ENCODE data around the gene LIMS3. TPM values are rescaled to one million over a fixed set of nuclear protein-coding genes. Genes with fewer than 3 reads are reported as not detected.
"Not testable (repeated sequence)": the region's sequence is repeated elsewhere in the genome, so short reads cannot be mapped to it uniquely, and the experiment has no call there.

Gene LIMS3
- total RNA-seq, 4 donors from 2014 or later: 0.48 to 4.2 (median 3.7) TPM; not detected in 1

DNA sequence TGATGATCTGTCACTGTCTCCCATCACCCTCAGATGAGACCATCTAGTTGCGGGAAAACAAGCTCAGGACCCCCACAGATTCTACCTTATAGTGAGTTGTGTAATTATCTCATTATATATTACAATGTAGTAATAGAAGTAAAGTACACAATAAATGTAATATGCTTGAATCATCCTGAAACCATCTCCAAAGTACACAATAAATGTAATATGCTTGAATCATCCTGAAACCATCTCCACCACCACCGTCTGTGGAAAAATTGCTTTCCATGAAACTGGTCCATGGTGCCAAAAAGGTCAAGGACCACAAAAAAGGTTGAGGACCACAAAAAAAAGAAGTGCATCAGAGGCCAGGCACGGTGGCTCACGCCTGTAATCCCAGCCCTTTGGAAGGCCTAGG, 29.3 kb downstream of the LIMS3 start:
- H3K27me3 ChIP-seq; DNase-seq; H3K4me3 ChIP-seq; in situ Hi-C loops (cut with MboI; ENCODE audit: low pct_ligation_motif_present in 1 of 4, low pct_unique_long_range_greater_than_20kb in 1 of 4, low sequenced_read_pairs in 3 of 4); H3K27ac ChIP-seq; intact Hi-C loops (cut with DNase I; ENCODE audit: low total_unique reads); H3K9me3 ChIP-seq; H3K36me3 ChIP-seq; H3K4me1 ChIP-seq: not testable (repeated sequence)
- WGBS, 2 donors (ENCODE audit: low coverage in 1 of 2): no CpG with 5 or more reads among the region's 4 CpGs

DNA sequence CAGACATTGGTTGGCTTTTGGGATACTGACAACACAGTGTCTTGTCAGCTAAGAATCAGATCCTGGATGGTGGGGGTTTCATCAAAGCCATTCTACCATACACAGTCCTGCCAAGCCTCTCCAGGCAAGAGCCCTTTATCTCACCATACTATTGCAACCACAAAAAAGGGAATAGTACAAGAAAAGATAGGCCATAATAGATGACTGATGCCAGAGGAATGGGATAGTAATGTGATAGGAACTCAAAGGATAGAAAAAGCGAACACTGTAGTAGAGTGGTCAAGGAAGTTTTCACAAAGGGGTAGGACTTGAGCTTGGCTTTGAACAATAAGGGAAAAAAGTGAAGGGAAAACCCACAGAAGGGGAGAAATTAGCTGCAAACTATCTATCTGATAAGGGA, 30.7 kb downstream of the LIMS3 start:
- H3K36me3 ChIP-seq; H3K27me3 ChIP-seq; intact Hi-C loops (cut with DNase I; ENCODE audit: low total_unique reads); H3K9me3 ChIP-seq; DNase-seq; in situ Hi-C loops (cut with MboI; ENCODE audit: low pct_ligation_motif_present in 1 of 4, low pct_unique_long_range_greater_than_20kb in 1 of 4, low sequenced_read_pairs in 3 of 4); H3K27ac ChIP-seq; H3K4me1 ChIP-seq; H3K4me3 ChIP-seq: not testable (repeated sequence)
- no CpG with 5 or more reads among the region's 1 CpG for WGBS, 2 donors (ENCODE audit: low coverage in 1 of 2)

DNA sequence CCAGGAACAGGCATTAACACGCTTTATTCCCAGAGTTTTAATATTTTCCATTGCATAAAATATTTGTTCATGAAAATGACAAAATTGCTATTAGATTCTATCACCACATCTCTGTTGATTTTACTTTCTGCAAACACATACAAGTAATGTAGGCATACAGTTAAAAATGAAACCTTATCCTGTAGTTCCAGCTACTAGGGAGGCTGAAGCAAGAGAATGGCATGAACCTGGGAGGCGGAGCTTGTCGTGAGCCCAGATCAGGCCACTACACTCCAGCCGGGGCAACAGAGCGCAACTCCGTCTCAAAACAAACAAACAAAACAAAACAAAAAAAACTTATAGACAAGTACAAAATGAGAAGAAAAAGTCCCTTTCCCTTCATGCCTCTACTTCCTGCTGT, 38.0 kb downstream of the LIMS3 start:
- H3K4me1 ChIP-seq; intact Hi-C loops (cut with DNase I; ENCODE audit: low total_unique reads); in situ Hi-C loops (cut with MboI; ENCODE audit: low pct_ligation_motif_present in 1 of 4, low pct_unique_long_range_greater_than_20kb in 1 of 4, low sequenced_read_pairs in 3 of 4); H3K27me3 ChIP-seq; H3K9me3 ChIP-seq; H3K27ac ChIP-seq; H3K36me3 ChIP-seq; DNase-seq; H3K4me3 ChIP-seq: not testable (repeated sequence)
- no CpG with 5 or more reads among the region's 6 CpGs for WGBS, 2 donors (ENCODE audit: low coverage in 1 of 2)

DNA sequence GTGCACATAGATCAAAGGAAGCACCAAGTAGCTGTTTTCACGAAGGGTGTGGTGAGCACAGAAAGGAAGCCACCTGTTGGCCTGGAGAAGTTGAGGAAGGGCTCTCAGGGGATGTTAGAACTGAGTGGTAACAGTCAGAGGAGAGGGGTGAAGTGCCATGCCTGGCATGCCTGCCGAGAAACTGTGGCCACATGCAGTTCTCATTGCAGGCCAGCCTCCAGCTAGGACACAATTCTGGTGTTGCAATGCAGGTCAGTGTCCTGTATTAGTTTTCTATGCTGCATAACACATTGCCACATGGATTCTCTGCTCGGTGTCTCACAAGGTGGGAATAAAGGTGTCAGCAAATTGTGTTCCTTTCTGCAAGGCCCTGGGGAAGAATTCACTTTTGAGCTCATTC, 46.9 kb downstream of the LIMS3 start:
- H3K9me3 ChIP-seq; DNase-seq; in situ Hi-C loops (cut with MboI; ENCODE audit: low pct_ligation_motif_present in 1 of 4, low pct_unique_long_range_greater_than_20kb in 1 of 4, low sequenced_read_pairs in 3 of 4); H3K4me1 ChIP-seq; H3K36me3 ChIP-seq; H3K4me3 ChIP-seq; H3K27me3 ChIP-seq; intact Hi-C loops (cut with DNase I; ENCODE audit: low total_unique reads); H3K27ac ChIP-seq: not testable (repeated sequence)
- no CpG with 5 or more reads among the region's 3 CpGs for WGBS, 2 donors (ENCODE audit: low coverage in 1 of 2)

DNA sequence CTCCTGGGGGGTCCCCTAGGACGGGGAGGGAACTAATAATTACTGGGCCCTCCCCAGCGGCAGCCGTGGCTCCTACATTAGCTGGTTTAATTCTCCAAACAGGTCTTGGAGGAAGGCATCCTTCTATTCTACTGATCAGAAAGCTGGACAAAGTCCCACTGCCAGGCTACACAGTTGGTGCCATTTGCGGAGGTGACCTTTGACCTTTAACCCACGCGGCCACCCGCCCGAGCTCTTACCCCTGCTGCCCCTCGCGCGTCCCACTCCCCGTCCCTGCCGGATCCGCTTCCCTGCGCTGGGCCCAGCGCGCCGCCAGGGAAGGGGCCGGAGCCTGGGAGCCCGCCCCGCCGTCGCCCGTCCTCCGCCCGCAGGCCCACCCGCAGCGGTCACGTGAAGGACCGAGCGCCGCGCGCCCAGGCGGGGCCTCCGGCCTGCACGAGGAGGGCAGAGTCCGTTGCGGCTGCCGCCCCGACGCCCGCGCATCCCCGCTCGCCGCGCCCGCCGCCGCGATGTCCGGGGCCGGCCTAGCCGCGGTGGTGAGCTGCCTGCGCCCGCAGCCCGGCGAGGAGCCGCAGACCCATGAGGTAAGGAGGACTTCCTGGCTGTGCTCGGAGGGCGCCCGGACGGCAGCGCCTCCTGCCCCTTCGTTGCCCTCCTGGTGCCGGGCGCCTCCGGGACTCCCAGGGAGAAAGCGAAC, 48.9 kb downstream of the LIMS3 start:
- DNase-seq; intact Hi-C loops (cut with DNase I; ENCODE audit: low total_unique reads): not testable (repeated sequence)
- no CpG with 5 or more reads among the region's 71 CpGs for WGBS, 2 donors (ENCODE audit: low coverage in 1 of 2)

DNA sequence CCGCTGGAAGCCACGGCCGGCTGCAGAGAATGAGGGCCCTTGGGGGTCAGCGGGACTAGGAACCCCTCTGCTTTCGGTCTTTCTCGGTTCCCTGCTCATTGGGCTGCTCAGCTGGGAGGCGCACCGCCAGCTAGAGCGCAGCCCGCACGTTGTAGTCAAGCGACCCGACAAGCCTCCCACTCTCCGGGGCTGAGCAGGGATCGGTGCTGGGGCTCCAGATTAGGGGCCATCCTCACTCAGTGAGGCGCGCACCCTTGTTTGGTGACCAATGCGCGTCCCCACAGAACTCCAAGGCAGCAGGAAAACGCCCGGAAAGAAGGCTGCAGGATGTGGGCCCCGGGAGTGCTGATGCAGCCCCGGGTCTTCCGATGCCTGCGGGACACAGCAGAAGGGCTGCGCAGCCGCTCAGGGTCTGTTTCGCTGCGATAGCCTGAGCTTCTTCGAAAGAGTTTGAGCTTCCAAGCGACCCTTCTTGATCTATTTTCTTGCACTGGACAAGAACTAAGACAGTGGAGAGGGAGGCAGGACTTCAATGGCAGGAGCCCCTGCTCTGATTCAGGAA, 49.6 kb downstream of the LIMS3 start:
- no CpG with 5 or more reads among the region's 31 CpGs for WGBS, 2 donors (ENCODE audit: low coverage in 1 of 2)
- H3K36me3 ChIP-seq; H3K27me3 ChIP-seq; in situ Hi-C loops (cut with MboI; ENCODE audit: low pct_ligation_motif_present in 1 of 4, low pct_unique_long_range_greater_than_20kb in 1 of 4, low sequenced_read_pairs in 3 of 4); H3K4me1 ChIP-seq; H3K4me3 ChIP-seq; H3K9me3 ChIP-seq; H3K27ac ChIP-seq; intact Hi-C loops (cut with DNase I; ENCODE audit: low total_unique reads); DNase-seq: not testable (repeated sequence)

More for the DNA sequence above, 48.9 kb downstream of the LIMS3 start:
- H3K9me3 ChIP-seq; H3K36me3 ChIP-seq; H3K27me3 ChIP-seq; H3K4me1 ChIP-seq; H3K27ac ChIP-seq; H3K4me3 ChIP-seq; in situ Hi-C loops (cut with MboI; ENCODE audit: low pct_ligation_motif_present in 1 of 4, low pct_unique_long_range_greater_than_20kb in 1 of 4, low sequenced_read_pairs in 3 of 4): not testable (repeated sequence)

DNA sequence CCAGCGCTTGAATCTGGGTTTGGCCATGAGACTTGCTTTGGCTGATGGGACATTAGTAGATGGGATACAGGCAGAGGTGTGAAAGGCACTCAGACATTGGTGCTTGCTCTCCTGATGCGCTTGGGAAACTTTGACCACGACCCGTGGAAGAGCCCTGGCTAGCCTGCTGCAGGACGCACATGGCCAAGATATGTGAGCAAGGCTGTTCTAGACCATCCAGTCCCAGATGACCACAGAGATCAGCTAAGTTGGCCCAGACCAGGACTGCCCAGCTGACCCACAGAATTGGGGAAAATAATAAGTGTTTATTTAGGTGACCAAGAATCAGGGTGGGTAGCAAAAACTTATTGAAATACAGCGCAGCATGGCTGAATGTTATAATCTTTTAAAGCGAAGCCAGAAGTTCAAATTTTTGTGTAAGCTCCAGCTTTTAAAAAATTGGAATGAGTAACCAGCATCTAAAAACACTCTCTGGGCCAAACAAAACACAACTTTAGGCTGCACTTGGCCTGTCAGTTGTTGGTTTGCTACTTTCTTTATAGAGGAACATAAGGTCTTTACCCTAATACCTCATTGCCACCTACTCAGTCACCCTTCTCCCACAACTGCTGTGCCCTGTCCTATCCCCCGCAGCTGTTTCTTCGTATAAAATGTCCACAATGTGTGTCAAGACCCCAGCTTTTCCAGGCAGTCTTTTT, 51.8 kb downstream of the LIMS3 start:
- not testable (repeated sequence) for H3K4me1 ChIP-seq

DNA sequence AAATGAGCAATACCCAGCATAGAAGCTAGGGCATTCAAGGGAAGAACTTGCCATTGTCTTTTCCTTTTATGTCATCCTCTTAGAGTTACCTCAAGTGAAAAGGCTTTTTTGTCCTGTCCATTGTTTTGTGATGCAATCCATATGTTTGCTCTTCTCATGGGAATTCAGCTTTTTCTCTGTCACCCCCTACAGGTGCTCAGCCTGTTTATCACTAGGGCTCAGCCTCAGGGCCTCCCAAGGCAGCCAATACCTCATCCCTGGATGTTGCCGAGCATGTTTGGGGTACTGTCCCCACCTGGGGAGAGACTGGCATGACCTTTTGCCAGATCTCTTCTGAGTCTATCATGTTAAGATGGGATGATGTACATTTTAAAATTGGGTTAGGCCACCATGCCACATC, 65.5 kb downstream of the LIMS3 start:
- DNase-seq; in situ Hi-C loops (cut with MboI; ENCODE audit: low pct_ligation_motif_present in 1 of 4, low pct_unique_long_range_greater_than_20kb in 1 of 4, low sequenced_read_pairs in 3 of 4); H3K36me3 ChIP-seq; H3K4me1 ChIP-seq; H3K9me3 ChIP-seq; H3K27ac ChIP-seq; intact Hi-C loops (cut with DNase I; ENCODE audit: low total_unique reads); H3K4me3 ChIP-seq; H3K27me3 ChIP-seq: not testable (repeated sequence)
- no CpG with 5 or more reads among the region's 1 CpG for WGBS, 2 donors (ENCODE audit: low coverage in 1 of 2)

More for the DNA sequence above, 51.8 kb downstream of the LIMS3 start:
- H3K27me3 ChIP-seq; DNase-seq; H3K27ac ChIP-seq; in situ Hi-C loops (cut with MboI; ENCODE audit: low pct_ligation_motif_present in 1 of 4, low pct_unique_long_range_greater_than_20kb in 1 of 4, low sequenced_read_pairs in 3 of 4); H3K4me3 ChIP-seq; H3K36me3 ChIP-seq; intact Hi-C loops (cut with DNase I; ENCODE audit: low total_unique reads); H3K9me3 ChIP-seq: not testable (repeated sequence)
- WGBS, 2 donors (ENCODE audit: low coverage in 1 of 2): no CpG with 5 or more reads among the region's 9 CpGs

DNA sequence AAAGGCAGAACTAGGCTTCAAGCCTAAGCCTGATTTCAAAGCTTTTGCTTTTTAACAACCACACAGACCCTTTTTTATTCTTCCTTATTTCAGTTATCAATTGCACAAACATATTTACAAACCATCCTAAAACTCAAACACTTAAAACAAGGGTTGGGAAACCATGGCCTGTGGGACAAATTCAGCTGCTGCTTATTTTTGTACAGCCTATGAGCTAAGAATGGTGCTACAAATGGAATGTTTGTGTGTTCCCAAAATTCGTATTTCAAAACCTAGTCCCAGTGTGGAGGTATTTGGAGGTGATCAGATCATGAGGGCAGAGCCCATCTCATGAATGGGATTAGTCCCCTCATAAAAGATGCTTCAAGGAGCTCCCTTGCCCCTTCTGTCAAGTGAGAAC, 67.0 kb downstream of the LIMS3 start:
- H3K4me1 ChIP-seq; in situ Hi-C loops (cut with MboI; ENCODE audit: low pct_ligation_motif_present in 1 of 4, low pct_unique_long_range_greater_than_20kb in 1 of 4, low sequenced_read_pairs in 3 of 4); H3K27me3 ChIP-seq; H3K4me3 ChIP-seq; intact Hi-C loops (cut with DNase I; ENCODE audit: low total_unique reads); H3K36me3 ChIP-seq; H3K27ac ChIP-seq; DNase-seq; H3K9me3 ChIP-seq: not testable (repeated sequence)
- no CpG with 5 or more reads among the region's 1 CpG for WGBS, 2 donors (ENCODE audit: low coverage in 1 of 2)

DNA sequence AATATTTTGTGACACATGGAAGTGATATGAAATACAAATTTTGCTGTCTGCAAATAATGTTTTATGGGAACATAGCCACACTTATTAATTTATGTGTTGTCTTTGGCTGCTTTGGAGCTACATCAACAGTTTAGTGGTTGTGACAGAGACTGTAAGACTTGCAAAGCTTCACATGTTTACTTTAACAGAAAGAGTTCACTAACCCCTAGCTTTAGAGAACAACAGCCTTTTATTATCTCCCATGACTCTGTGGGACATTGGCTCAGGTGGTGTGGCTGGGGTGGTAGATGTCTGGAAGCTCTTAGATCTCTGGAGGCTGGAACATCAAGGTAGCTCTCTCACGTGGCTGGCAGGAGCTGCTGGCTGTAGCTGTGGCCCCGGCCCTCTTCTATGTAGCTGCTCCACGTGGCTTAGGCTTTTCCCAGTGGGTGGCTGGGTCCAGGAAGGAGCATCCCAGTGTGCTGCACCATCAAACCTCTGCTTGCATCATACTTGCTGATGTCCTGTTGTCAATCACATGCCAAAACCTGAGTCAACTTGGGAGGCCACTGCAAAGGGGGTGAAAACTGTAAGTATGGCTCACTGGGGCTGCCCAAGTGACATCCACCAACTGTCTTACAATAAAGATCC, 67.7 kb downstream of the LIMS3 start:
- no CpG with 5 or more reads among the region's 3 CpGs for WGBS, 2 donors (ENCODE audit: low coverage in 1 of 2)
- in situ Hi-C loops (cut with MboI; ENCODE audit: low pct_ligation_motif_present in 1 of 4, low pct_unique_long_range_greater_than_20kb in 1 of 4, low sequenced_read_pairs in 3 of 4); H3K9me3 ChIP-seq; H3K4me1 ChIP-seq; H3K36me3 ChIP-seq; H3K4me3 ChIP-seq; DNase-seq; H3K27me3 ChIP-seq; H3K27ac ChIP-seq; intact Hi-C loops (cut with DNase I; ENCODE audit: low total_unique reads): not testable (repeated sequence)
